Type B pancreatic cell (in vitro differentiated cells): ENCODE data around the gene DBP. TPM values are rescaled to one million over a fixed set of nuclear protein-coding genes. Genes with fewer than 3 reads are reported as not detected.
A peak's percentile ranks its signal among the peaks of the same experiment; 100 is the strongest.

Experiments
- DNase-seq: peaks from one replicate; pipeline ENCODE4 v3.0.0; 2021; ENCODE audit warnings: mixed read lengths; ENCODE audit not compliant: unreplicated experiment; ENCODE audit errors: extremely low spot score
- H3K27ac Mint-ChIP-seq: 2 replicates; pipeline ENCODE4 v1.8.0; 2021; ENCODE audit warnings: mild to moderate bottlenecking, mixed read lengths
- H3K27me3 Mint-ChIP-seq: 2 replicates; pipeline ENCODE4 v1.8.0; 2021; ENCODE audit warnings: mixed read lengths
- H3K36me3 Mint-ChIP-seq: 2 replicates; pipeline ENCODE4 v1.8.0; 2021; ENCODE audit warnings: mixed read lengths
- H3K4me1 Mint-ChIP-seq: one replicate; pipeline ENCODE4 v1.8.0; 2021; ENCODE audit warnings: mixed read lengths; ENCODE audit not compliant: unreplicated experiment
- H3K4me3 Mint-ChIP-seq: 2 replicates; pipeline ENCODE4 v1.8.0; 2021; ENCODE audit warnings: mild to moderate bottlenecking, mixed read lengths
- H3K9me3 Mint-ChIP-seq: 2 replicates; pipeline ENCODE4 v1.8.0; 2021; ENCODE audit warnings: mixed read lengths
- CTCF ChIP-seq: fragments of 200-600 bp; sonication (generic); conservative IDR thresholded peaks from 2 replicates; pipeline ENCODE4 v1.5.0; 2021; ENCODE audit warnings: antibody characterized with exemption, mild to moderate bottlenecking
- total RNA-seq: library from RNA; stranded (reverse); gene quantifications from 2 replicates; pipeline ENCODE4 v1.2.1, GENCODE V29; 2021; ENCODE audit warnings: low replicate concordance

DBP gene
- total RNA-seq, 1 donor from 2014 or later = 31.5 TPM

- H3K9me3 Mint-ChIP-seq = no peaks in the 10 kb centered on the region
- peaks cover 11% of the 10 kb centered on the region for H3K36me3 Mint-ChIP-seq
- no peak for TF ChIP-seq CTCF
Measured at GRCh38 chr19:48642862-48643261, 5.7 kb upstream of the DBP start.

GRCh38 chr19:48641850-48642249 is 4.7 kb upstream of the DBP start:
- Mint-ChIP-seq H3K36me3 (peaks cover 11% of the 10 kb centered on the region), H3K4me3 (no peak overlapping the region)
- TF ChIP-seq CTCF = no peak

More at GRCh38 chr19:48642862-48643261, 5.7 kb upstream of the DBP start:
- H3K27me3 Mint-ChIP-seq = no peaks in the 10 kb centered on the region
- peaks cover 25% of the 10 kb centered on the region for H3K4me1 Mint-ChIP-seq
- no peak for DNase-seq
- no peak overlapping the region for H3K4me3 Mint-ChIP-seq
- H3K27ac Mint-ChIP-seq = peak overlapping the region; percentile 9

GRCh38 chr19:48639483-48640375 is 2.5 kb upstream of the DBP start:
- no peak for DNase-seq
- Mint-ChIP-seq H3K27ac (peak overlapping the region; percentile 96), H3K4me1 (peaks cover 12% of the 10 kb centered on the region), H3K36me3 (peaks cover 11% of the 10 kb centered on the region), H3K9me3 (no peaks in the 10 kb centered on the region), H3K27me3 (no peaks in the 10 kb centered on the region), H3K4me3 (peak overlapping the region; percentile 75)
- TF ChIP-seq CTCF = no peak

More at GRCh38 chr19:48641850-48642249, 4.7 kb upstream of the DBP start:
- Mint-ChIP-seq H3K27me3 (no peaks in the 10 kb centered on the region), H3K4me1 (peaks cover 22% of the 10 kb centered on the region), H3K27ac (no peak overlapping the region), H3K9me3 (no peaks in the 10 kb centered on the region)
- no peak for DNase-seq

GRCh38 chr19:48638831-48639381 is 1.7 kb upstream of the DBP start:
- Mint-ChIP-seq H3K9me3 (no peaks in the 10 kb centered on the region), H3K27me3 (no peaks in the 10 kb centered on the region), H3K4me3 (peak overlapping the region; percentile 91), H3K27ac (peak overlapping the region; percentile 96), H3K4me1 (peaks cover 18% of the 10 kb centered on the region), H3K36me3 (peaks cover 11% of the 10 kb centered on the region)
- no peak for TF ChIP-seq CTCF
- DNase-seq = no peak

- peaks cover 18% of the 10 kb centered on the region for H3K4me1 Mint-ChIP-seq
- peak; percentile 86 for DNase-seq
- no peak for TF ChIP-seq CTCF
- H3K9me3 Mint-ChIP-seq = no peaks in the 10 kb centered on the region
- H3K27me3 Mint-ChIP-seq = no peaks in the 10 kb centered on the region
- peak overlapping the region; percentile 91 for H3K4me3 Mint-ChIP-seq
- peaks cover 11% of the 10 kb centered on the region for H3K36me3 Mint-ChIP-seq
- peak overlapping the region; percentile 96 for H3K27ac Mint-ChIP-seq
Measured at GRCh38 chr19:48637948-48638830, 1.0 kb upstream of the DBP start.
